GM21786 (cell line): ENCODE results near the gene DDX47.
"Not testable (repeated sequence)": the region's sequence is repeated elsewhere in the genome, so short reads cannot be mapped to it uniquely, and the experiment has no call there.

Experiments
- ATAC-seq: cut with Tn5 transposase; IDR thresholded peaks from one replicate; pipeline ENCODE4 v1.9.1; 2021; ENCODE audit not compliant: unreplicated experiment

DDX47 gene

GRCh38 chr12:12871587-12872138 is 58.5 kb downstream of the DDX47 start:
- no peak for ATAC-seq

- ATAC-seq, result no peak
Measured at GRCh38 chr12:12872139-12872933, 59.2 kb downstream of the DDX47 start.

GRCh38 chr12:12872934-12873275 is 59.8 kb downstream of the DDX47 start:
- no peak for ATAC-seq

GRCh38 chr12:12874029-12874428 is 60.9 kb downstream of the DDX47 start:
- ATAC-seq, result no peak

GRCh38 chr12:12875301-12875700 is 62.2 kb downstream of the DDX47 start:
- not testable (repeated sequence) for ATAC-seq

GRCh38 chr12:12877153-12877768 is 64.1 kb downstream of the DDX47 start:
- ATAC-seq, result no peak

GRCh38 chr12:12877781-12878455 is 64.8 kb downstream of the DDX47 start:
- no peak for ATAC-seq
